ENCODE data around the gene ZNF84. TPM values are rescaled to one million over a fixed set of nuclear protein-coding genes. Genes with fewer than 3 reads are reported as not detected.

Gene ZNF84
- 26.0 and 29.6 TPM in 2 replicates for total RNA-seq

GRCh38 chr12:133037207-133038005 lies at the start of gene ZNF84:
Gene ZNF84 (plus strand): TSS chr12:133037509. CDS start chr12:133041468, 3,959 bp downstream.

GRCh38 chr12:133080368-133081158 lies 43.3 kb downstream of the ZNF84 start, which contains the start of gene ZNF140:
Gene ZNF140 (plus strand): TSS chr12:133080923. CDS start chr12:133081321, 398 bp downstream.

Other genes with a start within 250 kb of the ZNF84 start
- 210 and 265 TPM in 2 replicates for gene GOLGA3, start 208.6 kb upstream of the ZNF84 start, total RNA-seq
- gene CHFR, start 149.9 kb upstream of the ZNF84 start, total RNA-seq = 32.5 and 49.0 TPM in 2 replicates
- gene ZNF605, start 81.2 kb upstream of the ZNF84 start, total RNA-seq = 16.1 and 17.3 TPM in 2 replicates
- gene ZNF26, start 51.1 kb upstream of the ZNF84 start, total RNA-seq = 10.4 and 16.3 TPM in 2 replicates
- 25.7 and 27.3 TPM in 2 replicates for gene ZNF140, start 43.4 kb downstream of the ZNF84 start, total RNA-seq
- gene ZNF891, start 92.8 kb downstream of the ZNF84 start, total RNA-seq = 1.2 and 1.4 TPM in 2 replicates
- 10.8 and 12.4 TPM in 2 replicates for gene ZNF10, start 93.1 kb downstream of the ZNF84 start, total RNA-seq
- gene ZNF268, start 144.0 kb downstream of the ZNF84 start, total RNA-seq = 30.5 and 32.6 TPM in 2 replicates
- gene ANHX, start 198.4 kb downstream of the ZNF84 start, total RNA-seq = not detected in 2 replicates